HTR-8/SVneo (cell line): ENCODE measurements around the gene NRG2.

Source experiments
- DNase-seq: peaks from one replicate; pipeline ENCODE4 v3.0.0; 2011; ENCODE audit warnings: low spot score, mixed read lengths; ENCODE audit not compliant: insufficient read length
- FAIRE-seq: peaks from 2 replicates; lab custom pipeline; 2011; peaks lifted over from hg19 to GRCh38; lab: Jason Lieb, UNC

Gene NRG2

DNA sequence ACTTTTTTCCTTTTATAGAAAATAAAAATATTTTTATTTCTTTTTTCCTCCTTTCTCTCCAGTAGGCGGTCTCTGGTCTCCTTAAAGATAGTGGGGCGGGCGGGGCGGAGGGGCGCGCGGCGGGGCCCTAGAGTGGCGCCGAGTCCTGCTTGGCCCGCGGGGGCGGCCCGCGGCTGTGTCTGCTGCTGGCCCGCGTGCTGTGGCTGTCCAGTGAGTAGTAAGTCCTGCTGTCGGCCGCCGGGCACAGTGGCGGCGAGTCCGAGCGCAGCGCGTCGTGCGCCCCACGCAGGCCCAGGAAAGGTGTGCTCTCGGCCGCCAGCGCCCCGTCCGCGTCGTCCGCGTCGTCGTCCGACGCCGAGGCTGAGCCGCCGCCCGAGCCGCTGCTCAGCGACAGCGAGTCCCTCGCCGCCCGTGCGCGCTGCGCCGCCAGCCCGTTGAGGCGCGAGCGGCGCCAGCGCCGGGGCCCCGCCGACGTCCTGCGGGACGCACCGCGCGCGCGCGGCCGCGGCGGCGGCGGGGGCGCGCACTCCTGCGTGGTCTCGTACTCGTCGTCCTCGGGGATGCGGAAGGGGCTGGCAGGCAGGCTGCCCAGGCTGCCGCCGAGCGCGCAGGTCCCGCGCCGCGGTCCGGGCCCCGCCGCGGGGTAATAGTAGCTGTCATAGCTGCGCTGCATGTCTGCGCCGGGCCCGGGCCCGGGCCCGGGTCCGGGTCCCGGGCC, 195.2 kb downstream of the NRG2 start:
- FAIRE-seq (peak; percentile 82), DNase-seq (peak; percentile 65)

DNA sequence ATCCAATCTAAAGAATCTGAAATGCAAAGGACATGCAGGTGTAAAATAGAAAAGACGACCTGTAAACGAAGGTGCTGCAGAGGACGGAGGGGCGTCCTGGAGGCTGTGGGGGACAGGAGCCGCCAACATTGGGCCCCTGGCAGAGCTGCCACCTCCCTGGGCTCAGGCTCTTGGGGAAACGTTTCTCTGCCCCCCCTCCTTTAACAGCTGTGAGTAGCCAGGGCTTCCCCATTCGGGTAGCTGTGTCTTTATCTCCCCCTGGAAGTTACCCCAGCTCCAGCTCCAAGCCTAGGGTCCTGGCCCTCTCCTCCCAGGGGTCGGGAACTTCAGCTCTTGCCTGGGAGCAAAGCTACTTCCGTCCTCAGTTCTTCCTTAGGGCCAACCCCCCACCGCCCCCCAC, 196.0 kb downstream of the NRG2 start:
- FAIRE-seq = no peak

DNA sequence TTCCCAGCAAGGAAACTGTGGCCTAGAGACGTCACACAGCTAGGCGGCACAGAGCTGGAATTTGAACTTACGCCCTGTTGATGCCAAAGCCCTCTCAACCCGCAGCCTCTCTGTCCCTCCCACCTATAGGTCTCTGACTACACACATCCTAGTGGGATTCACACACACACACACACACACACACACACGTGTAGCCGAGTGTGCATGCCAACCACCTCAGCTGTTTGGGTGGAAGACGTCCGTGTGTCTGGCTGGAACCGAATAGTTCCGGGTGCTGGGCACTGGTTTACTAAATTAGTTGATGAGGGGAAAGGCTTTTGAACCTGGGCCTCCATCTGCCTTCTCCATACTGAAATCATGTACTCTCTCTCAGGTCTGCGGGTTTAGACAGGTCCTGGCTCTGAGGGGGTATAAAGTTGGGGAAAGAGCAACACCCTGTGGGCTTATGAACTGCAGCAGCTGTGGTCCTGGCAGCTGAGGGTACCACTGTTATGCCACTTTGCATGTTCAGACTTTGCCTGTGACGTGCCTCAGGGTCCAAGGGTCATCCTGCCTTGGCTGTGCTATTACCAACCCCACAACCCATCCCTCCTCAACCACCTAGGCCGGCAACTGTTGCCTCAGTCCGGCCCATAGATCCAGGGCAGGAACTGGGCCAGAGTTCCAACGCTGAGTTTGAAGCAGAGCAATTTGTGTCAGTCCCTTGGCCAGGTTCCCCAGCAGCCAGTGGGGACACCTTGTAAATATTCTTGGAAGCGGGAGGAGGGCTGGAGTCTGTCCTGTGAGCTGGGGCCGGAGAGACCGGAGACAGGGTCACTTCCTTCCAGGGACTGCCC, 197.0 kb downstream of the NRG2 start:
- no peak for FAIRE-seq
- DNase-seq = no peak

More for the DNA sequence above, 196.0 kb downstream of the NRG2 start:
- no peak for DNase-seq

DNA sequence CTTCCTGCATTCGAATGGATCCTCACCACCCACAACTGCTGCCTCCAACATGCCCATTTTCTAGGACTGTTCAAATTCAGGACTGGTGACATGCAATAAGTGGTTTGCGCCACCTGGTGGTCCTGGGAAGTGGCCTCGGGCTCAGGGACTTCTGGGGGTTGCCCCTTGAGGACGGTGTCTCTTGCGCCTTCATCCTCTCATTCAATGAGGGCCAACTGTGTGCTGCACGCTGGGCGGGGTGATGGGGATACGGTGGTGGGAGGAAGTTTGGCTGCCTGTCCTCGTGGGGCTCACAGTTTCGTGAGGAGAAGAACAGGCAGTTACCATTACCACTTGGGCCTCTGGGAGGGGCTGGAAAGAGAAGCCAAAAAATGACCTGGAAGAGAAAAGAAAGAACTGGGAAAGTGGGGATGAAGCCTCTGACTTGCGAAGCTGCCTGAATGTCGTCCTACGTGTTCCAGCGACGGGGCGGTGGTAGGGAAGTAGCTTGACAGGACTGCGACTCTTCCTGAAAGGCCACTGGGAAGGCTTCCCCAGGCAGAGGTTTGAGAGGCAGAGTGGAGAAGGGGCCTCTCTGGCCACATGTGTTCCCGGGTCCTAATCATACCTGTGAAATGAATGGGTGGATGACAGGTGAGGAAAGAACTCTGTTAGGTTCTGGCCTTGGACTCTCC, 198.5 kb downstream of the NRG2 start:
- DNase-seq (peak; percentile 70), FAIRE-seq (peak; percentile 42)

DNA sequence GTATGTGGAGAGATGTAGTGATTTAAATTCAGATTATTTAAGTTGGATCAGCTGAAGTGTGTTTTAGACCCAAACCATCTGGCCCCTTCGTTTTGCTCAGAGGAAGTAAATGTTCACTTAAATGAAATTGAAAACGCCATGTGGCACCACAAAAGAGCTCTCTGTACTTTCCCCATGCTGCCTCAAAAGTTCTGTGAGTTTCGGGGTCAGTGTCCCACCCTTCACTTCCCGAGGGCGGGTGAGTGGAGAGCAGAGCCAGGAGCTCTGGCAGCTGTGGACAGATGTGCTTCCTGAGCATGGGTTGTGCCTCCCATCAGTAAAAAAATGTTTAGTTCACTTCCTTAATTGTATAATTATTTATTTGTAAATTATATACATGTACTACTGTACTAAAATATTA, 199.1 kb downstream of the NRG2 start:
- FAIRE-seq (no peak), DNase-seq (no peak)

DNA sequence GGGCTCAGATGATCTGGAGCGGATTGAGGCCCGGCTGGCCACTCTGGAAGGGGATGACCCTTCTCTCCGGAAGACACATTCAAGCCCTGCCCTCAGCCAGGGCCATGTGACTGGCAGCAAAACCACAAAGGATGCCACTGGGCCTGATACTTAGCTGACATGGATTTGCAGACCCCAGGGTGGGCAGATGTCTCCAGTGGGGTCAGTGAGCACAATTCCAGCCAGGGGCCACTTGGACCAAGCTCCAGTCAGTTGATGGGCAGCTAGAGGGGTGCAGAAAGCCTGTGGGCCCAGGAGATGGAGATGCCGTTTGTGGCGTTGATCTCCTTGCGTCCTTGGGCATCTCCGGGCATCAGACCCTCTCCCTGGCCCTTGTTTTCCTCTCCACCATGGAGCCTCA, 200.8 kb downstream of the NRG2 start:
- DNase-seq = no peak
- FAIRE-seq = no peak

DNA sequence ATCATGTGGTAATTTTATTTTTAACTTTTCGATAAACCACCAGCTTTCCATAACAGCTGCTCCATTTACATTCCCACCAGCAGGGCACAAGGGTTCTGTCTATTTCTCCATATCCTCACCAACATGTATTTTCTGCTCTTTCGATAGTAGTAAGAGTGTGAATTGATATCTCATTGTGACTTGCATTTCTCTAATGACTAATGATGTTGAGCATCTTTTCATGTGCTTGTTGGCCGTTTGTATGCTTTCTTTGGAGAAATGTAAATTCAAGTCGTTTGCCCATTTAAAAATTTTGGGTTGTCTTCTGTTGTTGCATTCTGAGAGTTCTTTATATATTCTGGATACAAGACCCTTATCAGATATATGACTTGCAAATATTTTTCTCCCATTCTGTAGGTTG, 201.6 kb downstream of the NRG2 start:
- FAIRE-seq = no peak

DNA sequence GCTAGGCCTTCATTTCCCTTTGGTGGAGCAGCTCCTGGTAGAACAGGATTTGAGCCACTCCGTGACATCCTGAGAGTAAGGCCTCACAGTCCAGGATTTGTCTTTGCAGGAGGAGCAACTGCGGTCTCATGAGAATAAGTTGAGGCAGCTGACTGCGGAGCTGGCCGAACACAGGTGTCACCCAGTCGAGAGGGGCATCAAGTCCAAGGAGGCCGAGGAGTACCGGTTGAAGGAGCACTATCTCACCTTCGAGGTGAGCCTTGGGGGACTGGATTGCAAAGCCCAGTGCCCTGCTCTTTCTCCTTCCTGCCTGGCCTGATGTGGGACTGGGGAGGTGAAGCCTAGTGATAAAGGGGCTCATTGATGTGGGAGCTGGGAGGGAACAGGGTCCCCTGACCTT, 203.2 kb downstream of the NRG2 start:
- DNase-seq (no peak), FAIRE-seq (no peak)

More for the DNA sequence above, 201.6 kb downstream of the NRG2 start:
- DNase-seq = no peak

DNA sequence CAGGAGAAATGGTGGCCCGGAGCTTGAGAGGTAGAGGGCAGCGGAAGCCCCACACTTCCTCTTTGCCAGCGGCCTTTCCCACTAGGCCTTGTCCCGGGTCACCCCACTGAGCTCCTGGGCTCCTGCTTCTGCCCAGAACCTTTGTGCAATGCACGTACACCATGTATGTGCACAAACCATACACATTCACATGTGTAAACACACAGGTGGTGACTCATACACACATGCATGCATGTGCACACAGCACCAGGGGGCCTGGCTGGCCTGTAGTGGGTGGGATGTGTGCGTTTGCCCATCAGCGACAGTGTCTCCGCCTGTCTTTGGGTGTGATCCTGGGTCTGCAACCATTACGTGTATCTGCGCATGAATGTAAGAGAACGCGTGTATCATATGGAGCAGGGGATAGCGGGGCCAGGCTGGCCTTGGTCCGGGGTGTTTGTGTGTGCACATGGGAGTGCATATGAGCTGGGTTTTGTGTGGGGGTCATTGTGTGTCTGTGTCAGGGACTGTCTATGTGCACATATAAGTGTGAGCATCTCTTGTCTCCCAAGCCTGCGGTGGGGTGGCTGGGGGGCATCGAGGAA, 203.8 kb downstream of the NRG2 start:
- DNase-seq = no peak
- FAIRE-seq = no peak

DNA sequence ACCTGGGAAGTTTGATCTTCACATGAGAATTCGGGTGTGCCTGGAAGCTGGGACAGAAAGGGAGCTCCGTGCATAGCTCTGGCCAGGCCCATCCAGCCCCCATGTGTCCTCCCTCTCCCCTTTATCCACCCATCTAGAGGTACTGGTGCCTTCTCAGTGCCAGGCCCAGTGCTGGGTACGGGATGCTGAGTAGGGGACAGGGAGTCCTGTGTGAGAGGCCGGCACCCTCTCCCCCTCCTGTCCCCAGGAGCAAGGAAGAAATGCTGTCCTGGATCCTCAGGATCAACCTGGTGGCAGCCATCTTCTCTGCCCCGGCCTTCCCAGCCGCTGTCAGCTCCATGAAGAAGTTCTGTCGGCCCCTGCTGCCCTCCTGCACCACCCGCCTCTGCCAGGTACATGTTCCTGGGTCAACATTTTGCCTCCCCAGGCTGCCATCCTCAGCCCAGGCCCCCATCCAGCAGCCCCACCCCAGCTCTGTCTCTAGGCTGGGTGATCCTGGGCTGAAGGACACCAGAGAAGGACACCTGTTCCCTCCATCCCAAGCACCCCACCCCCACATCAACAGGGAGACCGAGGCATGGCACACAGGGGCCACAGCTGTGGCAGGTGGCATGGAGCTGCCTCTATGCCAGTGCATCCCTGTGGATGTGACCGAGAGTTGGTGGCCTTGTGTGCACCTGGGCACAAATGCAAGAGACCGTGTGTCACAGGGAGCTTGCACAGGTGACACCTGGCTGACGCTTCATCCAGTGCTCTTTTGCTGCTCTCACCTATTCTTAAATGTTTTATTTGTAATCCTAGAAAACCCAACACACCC, 204.5 kb downstream of the NRG2 start:
- FAIRE-seq = no peak
- DNase-seq = no peak

DNA sequence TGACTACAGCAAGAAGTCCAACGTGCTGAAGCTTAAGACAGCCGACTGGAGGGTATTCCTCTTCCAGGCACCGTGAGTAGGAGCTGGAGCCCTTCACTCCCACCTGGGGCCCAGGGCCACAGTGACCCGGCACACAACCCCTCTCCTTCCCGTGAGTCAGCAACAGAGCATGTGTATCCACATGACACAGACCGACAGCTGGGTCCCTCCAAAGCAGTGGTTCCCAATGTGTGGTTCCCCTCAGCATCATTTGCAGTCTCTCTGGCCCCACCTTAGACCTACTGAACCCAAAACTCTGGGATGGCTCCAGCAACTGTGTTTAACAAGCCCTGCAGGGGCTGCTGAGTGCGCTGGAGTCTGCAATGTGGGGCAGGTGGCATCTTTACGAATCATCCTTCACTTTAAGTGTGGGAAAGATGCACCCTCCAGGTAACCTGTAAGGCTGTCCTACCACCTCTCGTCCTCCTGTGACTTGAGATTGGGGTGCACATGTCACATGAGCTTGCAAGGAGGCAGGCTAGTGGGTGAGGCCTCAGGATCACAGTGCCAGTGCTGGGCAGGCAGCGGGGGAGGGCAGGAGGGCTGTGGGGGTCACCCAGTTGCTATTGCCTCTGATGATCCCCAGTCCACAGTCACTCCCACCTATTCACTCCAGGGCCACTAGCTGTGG, 205.3 kb downstream of the NRG2 start:
- FAIRE-seq (no peak), DNase-seq (no peak)

DNA sequence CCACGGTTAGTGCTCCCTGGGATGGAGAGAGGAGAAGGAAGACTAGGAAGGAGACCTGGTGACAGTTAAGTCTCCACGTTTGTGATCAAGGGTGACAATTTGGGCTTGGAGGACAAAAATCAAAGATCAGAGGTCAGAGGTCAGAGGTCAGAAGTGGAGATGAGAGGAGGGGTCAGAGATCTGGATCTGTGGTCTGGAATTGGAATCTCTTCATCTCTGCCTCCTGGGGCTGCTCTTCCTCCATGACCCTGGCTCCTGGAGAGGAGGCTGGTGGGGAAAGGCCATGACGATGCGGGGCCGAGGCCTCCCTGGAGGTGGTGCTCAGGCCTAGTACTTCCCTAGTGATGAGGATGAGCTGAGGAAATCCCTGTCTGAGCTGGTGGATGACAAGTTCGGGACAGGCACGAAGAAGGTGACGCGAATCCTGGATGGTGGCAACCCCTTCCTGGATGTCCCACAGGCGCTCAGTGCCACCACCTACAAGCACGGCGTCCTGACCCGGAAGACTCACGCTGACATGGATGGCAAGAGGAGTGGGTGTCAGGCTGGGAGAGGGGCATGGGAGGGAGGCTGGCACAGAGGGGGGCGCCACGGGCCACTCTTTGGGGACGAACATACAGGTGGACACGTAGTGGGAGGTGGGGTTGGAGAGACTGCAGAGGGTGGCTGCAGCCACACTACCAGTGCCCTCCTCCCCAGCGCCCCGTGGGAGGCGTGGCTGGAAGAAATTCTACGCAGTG, 206.5 kb downstream of the NRG2 start:
- no peak for DNase-seq
- no peak for FAIRE-seq

DNA sequence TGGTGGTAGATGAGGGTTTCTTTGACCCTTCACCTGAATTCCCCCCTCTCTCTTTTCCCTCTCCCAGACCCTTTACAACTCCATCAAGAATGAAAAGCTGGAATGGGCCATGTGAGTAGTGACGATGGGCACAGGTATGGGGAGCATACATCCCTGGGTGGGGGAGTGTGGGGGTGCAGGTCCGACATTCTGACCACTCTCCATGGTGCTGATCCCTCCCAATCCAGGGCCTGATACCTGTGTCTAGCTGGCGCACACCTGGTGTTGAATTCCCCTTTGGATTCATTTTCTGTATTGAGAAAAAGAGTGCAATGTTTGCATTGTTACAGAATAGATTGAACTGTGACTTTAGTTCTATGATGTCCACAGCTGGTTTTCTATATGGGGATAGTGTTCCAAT, 207.4 kb downstream of the NRG2 start:
- FAIRE-seq (no peak), DNase-seq (no peak)

DNA sequence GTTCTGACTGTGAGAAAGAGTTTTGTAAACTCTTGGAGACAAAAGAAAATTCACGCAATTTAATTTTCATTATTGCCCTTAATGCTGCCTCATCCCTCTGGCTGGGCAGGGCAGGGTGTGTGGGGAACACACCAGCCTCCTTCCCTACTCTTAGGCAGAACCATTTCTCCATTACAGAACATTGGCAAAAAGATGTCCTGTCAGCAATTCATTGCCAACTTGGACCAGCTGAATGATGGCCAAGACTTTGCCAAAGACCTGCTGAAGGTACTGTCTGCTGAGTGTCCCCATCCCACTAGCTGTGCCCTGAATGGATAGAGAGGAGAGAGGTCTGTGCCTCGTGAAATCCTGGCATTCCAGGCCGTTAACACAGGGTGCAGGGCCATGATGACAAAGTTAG, 209.6 kb downstream of the NRG2 start:
- no peak for DNase-seq
- FAIRE-seq = no peak

DNA sequence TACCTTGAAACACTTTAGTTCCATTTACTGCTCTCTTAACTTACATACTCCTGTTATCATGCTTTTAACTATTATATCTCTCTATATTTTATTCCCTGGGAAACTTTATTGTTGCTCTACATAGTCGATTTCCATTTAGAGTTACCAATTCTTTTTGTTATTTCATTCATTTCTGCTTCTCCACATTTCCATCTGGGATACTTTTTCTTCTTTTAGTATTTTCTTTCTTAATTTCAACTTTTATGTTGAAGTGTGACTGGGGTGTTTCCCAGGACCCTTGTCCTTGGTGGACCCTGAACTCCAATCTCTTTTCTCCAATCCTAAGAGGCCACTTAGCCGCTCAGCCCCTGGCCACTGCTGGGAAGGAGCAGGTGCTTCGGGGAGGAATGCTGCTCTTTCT, 211.5 kb downstream of the NRG2 start:
- no peak for DNase-seq
- no peak for FAIRE-seq

DNA sequence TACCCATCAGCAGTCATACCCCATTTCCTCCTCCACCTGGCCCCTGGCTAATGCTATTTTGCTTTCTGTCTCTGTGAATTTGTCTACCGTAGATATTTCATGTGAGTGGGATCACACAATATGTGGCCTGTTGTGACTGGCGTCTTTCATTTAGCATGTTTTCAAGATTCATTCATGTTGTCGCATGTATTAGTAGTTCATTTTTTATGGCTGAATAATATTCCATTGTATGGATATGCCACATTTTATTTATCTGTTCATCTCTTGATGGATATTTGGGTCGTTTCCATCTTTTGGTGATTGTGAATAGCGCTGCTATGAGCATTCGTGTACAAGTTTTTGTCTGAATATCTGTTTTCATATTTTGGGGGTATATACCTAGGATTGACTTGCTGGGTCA, 213.6 kb downstream of the NRG2 start:
- DNase-seq (no peak), FAIRE-seq (no peak)

DNA sequence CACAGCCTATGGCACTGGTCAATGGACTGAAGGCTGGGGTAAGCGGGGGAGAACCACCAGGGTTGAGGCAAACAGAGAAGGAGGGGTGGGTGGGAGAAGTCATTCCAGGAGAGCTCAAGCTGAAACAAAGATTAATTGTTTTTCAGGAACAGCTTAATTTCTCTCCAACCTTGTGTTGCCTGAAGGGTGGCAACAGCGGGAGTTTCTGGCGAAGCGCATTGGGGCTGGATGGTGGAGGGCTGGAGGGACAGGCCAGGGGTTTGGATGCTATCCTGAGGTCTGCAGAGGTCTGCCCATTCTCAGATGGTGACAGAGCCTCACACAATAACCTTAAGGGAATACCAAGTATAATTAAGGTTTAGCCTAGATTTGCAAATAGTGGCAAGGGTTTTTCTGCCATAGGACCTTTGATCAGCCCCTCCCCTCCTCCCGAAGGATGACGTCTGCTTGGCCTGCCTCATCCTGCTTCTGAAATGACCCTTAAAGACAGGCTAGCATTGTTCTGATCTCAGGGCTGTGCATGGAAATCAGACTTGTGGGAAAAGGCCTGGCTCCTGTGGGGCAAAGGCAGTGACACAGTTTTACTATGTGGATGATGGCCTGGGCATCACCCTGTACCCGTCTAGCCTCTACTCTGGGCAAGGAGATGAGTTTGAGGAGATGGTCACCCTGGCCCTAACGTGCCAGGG, 214.7 kb downstream of the NRG2 start:
- FAIRE-seq (no peak), DNase-seq (no peak)

DNA sequence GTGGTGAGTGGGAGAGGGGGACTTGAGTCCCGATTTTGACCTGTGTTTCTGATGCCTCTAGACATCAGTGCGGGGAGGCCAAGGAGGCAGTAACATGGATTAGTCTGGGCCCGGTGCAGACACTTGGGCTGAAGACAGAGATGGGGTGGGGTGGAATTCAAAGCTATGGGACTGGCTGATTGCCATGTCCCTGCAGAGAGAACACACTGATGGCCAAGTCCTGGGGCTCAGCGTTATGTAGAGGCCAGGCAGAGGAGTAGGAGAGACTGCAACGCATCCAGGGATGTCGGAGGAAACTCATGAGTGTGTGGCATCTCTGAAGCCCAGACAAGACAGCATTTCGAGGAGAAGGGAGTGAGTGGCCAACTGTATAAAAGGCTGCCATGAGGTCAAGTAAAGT, 217.4 kb downstream of the NRG2 start:
- DNase-seq = no peak
- FAIRE-seq = no peak
